Naive B cell (primary cell): ENCODE measurements around the gene BPHL. TPM values are rescaled to one million over a fixed set of nuclear protein-coding genes. Genes with fewer than 3 reads are reported as not detected.
A peak's percentile ranks its signal among the peaks of the same experiment; 100 is the strongest.
"Not testable (repeated sequence)": the region's sequence is repeated elsewhere in the genome, so short reads cannot be mapped to it uniquely, and the experiment has no call there.

ENCODE experiments used
- ATAC-seq, 2 donors: fragments of 150-1000 bp; cut with Tn5 transposase; 2 replicates each; pipeline ENCODE4 v1.10.0; 2021; ENCODE audit warnings: low read depth in 2 of 2, mild to moderate bottlenecking in 2 of 2, moderate library complexity in 2 of 2
- DNase-seq: peaks from one replicate; pipeline ENCODE4 v3.0.0; 2022
- H3K27ac Mint-ChIP-seq, 6 donors: one replicate each; pipeline ENCODE4 v1.8.0; 2020 to 2022; ENCODE audit warnings: mild to moderate bottlenecking in 6 of 6, mixed read lengths in 6 of 6, moderate library complexity in 5 of 6, inconsistent platforms in 2 of 6
- H3K27me3 Mint-ChIP-seq, 3 donors: one replicate each; pipeline ENCODE4 v1.8.0; 2021 to 2022; ENCODE audit warnings: mixed read lengths in 3 of 3, mild to moderate bottlenecking in 1 of 3
- H3K36me3 Mint-ChIP-seq, 2 donors: one replicate each; pipeline ENCODE4 v1.8.0; 2020 to 2022; ENCODE audit warnings: mixed read lengths in 2 of 2, inconsistent platforms in 1 of 2, mild to moderate bottlenecking in 1 of 2
- H3K4me1 Mint-ChIP-seq, 3 donors: one replicate each; pipeline ENCODE4 v1.8.0; 2020 to 2022; ENCODE audit warnings: mixed read lengths in 3 of 3, inconsistent platforms in 1 of 3, mild to moderate bottlenecking in 1 of 3, moderate library complexity in 1 of 3
- H3K4me3 Mint-ChIP-seq, 8 donors: one replicate each; pipeline ENCODE4 v1.8.0; 2020 to 2022; ENCODE audit warnings: mild to moderate bottlenecking in 8 of 8, mixed read lengths in 8 of 8, moderate library complexity in 8 of 8, inconsistent platforms in 2 of 8
- H3K9me3 Mint-ChIP-seq, 7 donors: one replicate each; pipeline ENCODE4 v1.8.0; 2020 to 2022; ENCODE audit warnings: mixed read lengths in 7 of 7, mild to moderate bottlenecking in 5 of 7, inconsistent platforms in 2 of 7, moderate library complexity in 1 of 7
- polyA plus RNA-seq, 6 donors: library from polyadenylated mRNA; unstranded; fragments of 300-500 nt; fragmentation: Illumina TruSeq; gene quantifications; one replicate each; pipeline ENCODE4 v1.2.3, GENCODE V29; 2021; ENCODE audit warnings: low read depth in 6 of 6

BPHL gene
- polyA plus RNA-seq, 6 donors from 2014 or later, result 8.7 to 16.6 (median 13.3) TPM

DNA sequence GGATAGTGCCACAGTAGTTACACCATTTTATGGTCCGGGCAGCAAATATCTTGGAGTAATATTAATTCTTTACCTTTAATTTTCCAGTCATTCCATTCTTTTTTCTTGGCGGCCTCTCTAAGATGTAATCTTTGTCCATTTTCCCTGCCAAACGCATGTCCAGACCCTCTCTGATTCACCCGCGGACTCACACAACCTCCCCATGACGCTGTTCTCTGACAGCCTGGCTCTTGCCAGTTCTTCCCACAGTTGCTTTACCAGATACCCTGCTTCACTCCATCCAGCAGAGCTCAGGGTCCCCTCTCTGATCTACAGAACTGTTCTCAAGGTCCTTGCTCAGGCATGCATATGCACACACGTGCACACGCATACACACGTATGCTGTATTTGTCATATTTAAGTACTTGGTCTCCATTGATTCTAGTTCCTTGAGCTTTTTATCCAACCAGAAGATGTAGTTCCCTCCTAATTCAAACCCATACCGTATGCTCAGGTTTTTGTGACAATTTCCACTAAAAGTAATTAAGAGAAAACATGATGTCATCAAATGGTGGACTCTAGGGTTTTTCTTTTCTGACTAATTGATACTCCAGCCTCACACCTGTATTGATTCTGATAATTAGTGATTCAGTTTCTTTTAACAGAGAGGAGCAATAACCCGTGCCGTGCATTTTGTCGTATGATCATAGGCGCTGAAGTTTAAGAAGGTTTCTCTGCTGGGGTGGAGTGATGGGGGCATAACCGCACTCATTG is 10.0 kb downstream of the BPHL start:
- H3K4me1 Mint-ChIP-seq, result peaks cover 3 to 17% (median 10%) of the 10 kb centered on the region in 3 donors
- ATAC-seq, result no peak
- peaks cover 8 to 36% of the 10 kb centered on the region in 2 donors for H3K36me3 Mint-ChIP-seq
- no peak for DNase-seq
- H3K27ac Mint-ChIP-seq, result peak overlapping the region in 1 of 6 donors; percentile 24
- H3K4me3 Mint-ChIP-seq, result no peak overlapping the region
- no peaks in the 10 kb centered on the region for H3K27me3 Mint-ChIP-seq
- no peaks in the 10 kb centered on the region for H3K9me3 Mint-ChIP-seq

DNA sequence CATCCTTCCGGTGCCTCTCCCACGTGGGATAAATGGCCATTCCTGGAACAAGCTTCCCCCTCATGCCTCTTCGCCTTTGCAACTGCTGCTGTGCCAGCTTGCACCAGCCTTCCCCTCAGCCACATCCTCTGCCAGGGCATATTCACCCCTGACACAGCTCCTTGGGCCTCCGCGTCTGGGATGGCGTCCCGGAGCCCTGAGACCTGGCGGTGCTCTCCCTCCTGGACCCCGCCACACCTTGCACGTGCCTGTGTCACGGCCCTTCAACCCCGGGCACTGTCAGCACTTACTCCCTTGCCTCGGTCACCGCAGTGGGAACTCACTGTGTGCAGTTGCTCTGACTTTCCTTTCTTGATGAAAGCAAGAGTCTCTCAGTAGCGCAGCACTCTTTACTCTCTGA is 13.2 kb downstream of the BPHL start:
- H3K9me3 Mint-ChIP-seq, result no peaks in the 10 kb centered on the region
- no peaks in the 10 kb centered on the region for H3K27me3 Mint-ChIP-seq
- no peak for DNase-seq
- no peak for ATAC-seq
- no peak overlapping the region for H3K27ac Mint-ChIP-seq
- H3K36me3 Mint-ChIP-seq, result peaks cover 27 to 47% of the 10 kb centered on the region in 2 donors
- no peak overlapping the region for H3K4me3 Mint-ChIP-seq
- no peaks in the 10 kb centered on the region for H3K4me1 Mint-ChIP-seq

DNA sequence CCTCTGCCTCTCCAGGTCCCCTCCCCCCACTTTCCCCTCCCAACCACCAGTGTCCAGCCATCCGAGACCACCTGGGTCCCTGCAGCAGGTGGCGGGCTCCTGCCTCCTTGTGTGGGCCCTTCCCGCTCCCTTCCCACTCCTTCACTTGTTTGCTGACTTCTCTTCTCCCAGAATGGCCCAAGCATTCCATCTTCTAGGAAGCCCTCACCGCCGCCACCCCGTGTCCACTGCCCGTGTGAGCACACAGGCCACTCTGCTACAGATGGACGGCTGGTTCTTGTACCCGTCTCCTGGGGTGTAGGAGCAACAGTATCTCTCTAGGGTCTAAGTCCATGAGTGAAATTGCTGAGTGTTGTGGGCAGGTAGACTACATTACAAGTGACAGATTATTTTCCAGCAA is 15.0 kb downstream of the BPHL start:
- H3K36me3 Mint-ChIP-seq, result peaks cover 36 to 55% of the 10 kb centered on the region in 2 donors

DNA sequence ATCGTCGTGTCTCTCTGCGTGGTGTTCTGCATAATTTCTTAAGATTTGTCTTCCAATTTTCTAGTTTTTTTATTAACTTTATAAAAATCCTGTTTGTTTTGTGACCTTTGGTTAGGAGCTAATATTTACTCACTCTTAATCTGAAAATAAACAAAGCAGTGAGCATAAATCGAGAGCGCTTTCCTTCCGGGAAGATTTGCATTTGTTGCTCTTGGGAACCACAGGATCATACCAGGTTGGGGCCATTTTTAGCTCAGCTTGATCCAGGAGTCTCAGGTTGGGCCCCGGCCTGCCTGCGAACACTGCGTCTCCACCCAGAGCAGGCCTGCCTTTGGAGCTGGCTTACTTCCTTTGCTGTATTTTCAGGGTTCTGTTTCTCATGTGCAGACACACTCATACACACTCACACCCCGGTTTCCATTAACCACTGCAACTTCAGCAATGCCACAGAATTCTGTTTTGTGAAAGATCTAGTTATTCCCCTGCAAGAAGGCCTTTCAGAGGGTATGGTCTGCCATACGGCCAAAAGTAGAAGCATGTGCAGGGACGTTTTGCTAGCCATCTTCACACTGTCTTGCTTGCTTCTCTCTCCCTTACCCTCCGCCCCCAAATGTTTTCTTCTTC is 17.3 kb downstream of the BPHL start:
- ATAC-seq (no peak), DNase-seq (no peak)
- H3K27me3 Mint-ChIP-seq, result no peaks in the 10 kb centered on the region
- H3K4me3 Mint-ChIP-seq, result no peak overlapping the region
- H3K27ac Mint-ChIP-seq, result no peak overlapping the region
- peaks cover 11 to 13% (median 11%) of the 10 kb centered on the region in 3 donors for H3K4me1 Mint-ChIP-seq
- no peaks in the 10 kb centered on the region for H3K9me3 Mint-ChIP-seq
- H3K36me3 Mint-ChIP-seq, result peaks cover 30 to 43% of the 10 kb centered on the region in 2 donors

More for the DNA sequence above, 15.0 kb downstream of the BPHL start:
- Mint-ChIP-seq H3K27ac (no peak overlapping the region), H3K4me3 (no peak overlapping the region), H3K27me3 (no peaks in the 10 kb centered on the region), H3K9me3 (no peaks in the 10 kb centered on the region), H3K4me1 (peaks cover 0 to 1% (median under 1%) of the 10 kb centered on the region in 3 donors)
- DNase-seq (no peak), ATAC-seq (no peak)

DNA sequence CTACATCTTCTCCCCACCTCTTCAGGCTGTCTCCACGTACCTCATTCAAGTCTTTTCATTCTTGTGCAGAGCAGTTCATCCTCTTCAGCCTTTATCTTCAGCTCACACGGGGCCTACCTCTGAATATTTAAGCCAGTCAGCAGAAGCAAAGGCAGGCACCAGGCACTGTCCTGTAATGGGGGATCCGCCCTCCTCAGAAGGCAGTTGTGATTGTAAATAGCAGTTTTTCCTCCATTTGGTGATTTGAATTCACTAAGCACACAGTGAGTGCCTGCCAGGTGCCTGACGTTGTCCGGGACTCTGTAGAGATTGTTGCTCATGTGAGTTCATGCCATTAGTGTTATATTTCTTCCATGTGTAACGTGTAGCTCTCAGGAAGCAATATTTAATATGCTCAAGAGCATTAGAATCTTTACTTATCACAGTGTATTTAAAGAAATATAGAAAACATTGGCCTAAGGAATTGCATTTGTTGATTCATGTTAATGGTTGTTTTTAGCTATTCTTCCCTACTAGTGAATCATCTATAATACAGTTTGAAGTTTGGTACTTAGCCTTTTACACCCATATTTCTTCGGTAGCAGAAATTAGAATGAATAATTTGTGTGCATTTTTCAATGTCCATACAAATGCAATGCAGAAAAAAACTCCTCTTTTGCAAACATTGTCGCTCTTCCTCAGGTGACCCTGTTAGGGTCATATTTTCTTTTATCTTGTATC is 17.9 kb downstream of the BPHL start:
- H3K27ac Mint-ChIP-seq, result peak overlapping the region in 1 of 6 donors; percentile 31
- ATAC-seq, result no peak
- H3K27me3 Mint-ChIP-seq, result no peaks in the 10 kb centered on the region
- H3K4me1 Mint-ChIP-seq, result peaks cover 11 to 16% (median 11%) of the 10 kb centered on the region in 3 donors
- no peak for DNase-seq
- H3K36me3 Mint-ChIP-seq, result peaks cover 35 to 43% of the 10 kb centered on the region in 2 donors
- no peak overlapping the region for H3K4me3 Mint-ChIP-seq
- H3K9me3 Mint-ChIP-seq, result no peaks in the 10 kb centered on the region

DNA sequence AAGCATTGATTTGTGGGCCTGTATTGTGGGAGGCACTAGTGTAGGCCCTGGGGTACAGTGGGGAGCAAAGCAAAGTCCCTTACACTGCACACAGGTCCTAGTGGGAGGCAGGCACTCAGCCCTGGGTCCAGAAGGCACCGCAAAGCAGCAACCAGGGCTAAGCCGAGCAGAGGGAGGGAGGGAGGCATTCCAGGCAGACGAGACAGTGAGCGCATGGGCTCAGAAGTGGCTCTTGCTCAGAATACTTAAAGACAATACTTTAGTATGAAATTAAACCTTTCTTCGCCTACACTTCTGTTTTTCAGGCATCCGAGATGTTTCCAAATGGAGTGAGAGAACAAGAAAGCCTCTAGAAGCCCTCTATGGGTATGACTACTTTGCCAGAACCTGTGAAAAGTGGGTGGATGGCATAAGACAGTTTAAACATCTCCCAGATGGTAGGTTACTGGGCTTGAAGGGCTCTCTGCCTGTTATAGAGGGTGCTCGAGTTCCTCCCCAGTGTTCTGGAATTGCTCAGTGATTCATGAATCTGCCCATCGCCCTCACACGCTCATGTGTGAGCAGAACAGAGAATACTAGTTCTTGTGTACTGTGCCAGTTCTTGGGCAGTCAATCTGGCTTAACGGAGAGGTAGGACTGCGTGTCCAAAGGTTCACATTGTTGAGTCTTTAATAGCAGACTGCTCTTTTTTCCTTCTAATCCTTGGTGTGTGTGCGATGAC is 18.7 kb downstream of the BPHL start:
- H3K36me3 Mint-ChIP-seq, result peaks cover 35 to 36% of the 10 kb centered on the region in 2 donors

DNA sequence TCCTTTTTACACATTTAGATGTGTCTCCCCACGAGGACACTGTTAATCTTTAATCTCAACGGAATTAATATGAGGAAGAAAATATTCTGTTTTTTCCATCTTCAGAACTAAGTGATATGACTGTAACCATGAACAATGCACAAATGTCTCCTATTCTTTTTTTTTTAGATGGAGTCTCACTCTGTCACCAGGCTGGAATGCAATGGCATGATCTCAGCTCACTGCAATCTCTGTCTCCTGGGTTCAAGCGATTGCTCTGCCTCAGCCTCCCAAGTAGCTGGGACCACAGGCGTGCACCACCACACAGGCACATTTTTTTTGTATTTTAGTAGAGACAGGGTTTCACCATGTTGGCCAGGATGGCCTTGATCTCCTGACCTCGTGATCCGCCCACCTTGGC is 19.4 kb downstream of the BPHL start:
- H3K4me1 Mint-ChIP-seq, result peaks cover 11 to 16% (median 11%) of the 10 kb centered on the region in 3 donors
- ATAC-seq, H3K27me3 Mint-ChIP-seq, H3K9me3 Mint-ChIP-seq, DNase-seq, H3K4me3 Mint-ChIP-seq, H3K27ac Mint-ChIP-seq: not testable (repeated sequence)
- peaks cover 33 to 35% of the 10 kb centered on the region in 2 donors for H3K36me3 Mint-ChIP-seq

More for the DNA sequence above, 18.7 kb downstream of the BPHL start:
- ATAC-seq (no peak), DNase-seq (no peak)
- Mint-ChIP-seq H3K27ac (peak overlapping the region in 1 of 6 donors; percentile 20), H3K4me3 (no peak overlapping the region), H3K4me1 (peaks cover 11 to 16% (median 11%) of the 10 kb centered on the region in 3 donors), H3K27me3 (no peaks in the 10 kb centered on the region), H3K9me3 (no peaks in the 10 kb centered on the region)

DNA sequence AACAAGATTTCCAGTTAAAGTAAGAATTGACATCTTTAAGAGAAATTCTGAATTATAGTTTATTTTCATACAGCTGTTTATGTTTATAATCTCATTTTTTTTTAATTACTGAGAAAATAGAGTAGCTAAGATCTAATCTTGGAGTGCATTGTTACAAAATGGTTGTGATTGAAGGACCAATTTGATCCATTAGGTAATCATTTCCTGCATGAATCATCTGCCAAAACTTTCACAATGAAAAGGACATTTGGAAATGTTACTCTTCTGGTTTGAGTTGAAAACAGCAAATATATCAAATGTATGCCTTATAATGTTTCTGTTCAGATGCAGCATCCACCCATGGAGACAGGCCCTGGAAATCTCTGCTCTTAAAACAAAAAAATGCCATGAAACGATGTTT is 19.8 kb downstream of the BPHL start:
- H3K27ac Mint-ChIP-seq, result peak overlapping the region in 1 of 6 donors; percentile 9
- no peak overlapping the region for H3K4me3 Mint-ChIP-seq
- H3K9me3 Mint-ChIP-seq, result no peaks in the 10 kb centered on the region
- ATAC-seq, result no peak
- peaks cover 32 to 35% of the 10 kb centered on the region in 2 donors for H3K36me3 Mint-ChIP-seq
- H3K27me3 Mint-ChIP-seq, result no peaks in the 10 kb centered on the region
- H3K4me1 Mint-ChIP-seq, result peaks cover 11 to 16% (median 11%) of the 10 kb centered on the region in 3 donors
- DNase-seq, result no peak

DNA sequence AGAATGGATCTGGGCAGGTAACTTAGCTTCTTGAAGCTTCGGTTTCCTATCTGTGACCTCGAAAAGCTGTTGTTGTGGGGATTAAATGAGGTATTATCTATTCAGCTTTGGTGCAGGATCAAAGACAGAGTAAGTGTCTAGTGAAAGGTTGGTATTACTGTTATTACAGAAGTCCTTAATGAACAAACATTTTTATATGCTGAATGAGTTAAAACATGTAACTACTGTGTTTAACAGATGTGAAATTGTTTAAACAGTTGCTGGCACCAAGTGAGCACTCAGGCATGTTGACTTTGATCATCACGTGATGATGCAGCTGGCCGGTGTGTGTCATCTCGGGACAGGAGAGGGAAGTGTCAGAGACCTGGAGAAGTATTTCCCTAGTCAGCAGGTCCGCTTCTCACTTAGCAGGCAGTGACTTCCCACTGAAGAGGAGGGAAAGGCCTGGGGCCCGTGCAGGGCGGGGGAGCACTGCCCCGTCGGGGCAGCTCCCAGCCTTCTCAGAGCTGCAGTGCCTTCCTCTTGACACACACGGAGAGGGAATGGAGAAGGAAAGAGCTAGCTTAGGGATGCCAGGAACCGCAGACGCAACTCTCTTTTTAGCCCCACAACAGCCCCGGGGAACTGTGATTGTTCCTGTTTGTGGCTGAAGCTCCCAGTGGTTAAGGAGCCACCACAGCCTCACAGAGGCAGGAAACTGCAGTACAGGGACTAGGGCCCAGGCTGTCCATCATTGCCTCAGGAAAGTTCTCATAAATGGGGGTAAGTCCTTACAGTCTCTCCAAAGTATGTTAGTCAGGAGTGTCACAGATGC is 20.8 kb downstream of the BPHL start:
- no peak for DNase-seq
- H3K27ac Mint-ChIP-seq, result peak overlapping the region in 2 of 6 donors; percentile 65 to 88
- peaks cover 27 to 33% of the 10 kb centered on the region in 2 donors for H3K36me3 Mint-ChIP-seq
- H3K9me3 Mint-ChIP-seq, result no peaks in the 10 kb centered on the region
- H3K4me3 Mint-ChIP-seq, result peak overlapping the region in 1 of 8 donors; percentile 25
- ATAC-seq, result peak; percentile 80 to 90
- peaks cover 11 to 16% (median 11%) of the 10 kb centered on the region in 3 donors for H3K4me1 Mint-ChIP-seq
- H3K27me3 Mint-ChIP-seq, result no peaks in the 10 kb centered on the region

DNA sequence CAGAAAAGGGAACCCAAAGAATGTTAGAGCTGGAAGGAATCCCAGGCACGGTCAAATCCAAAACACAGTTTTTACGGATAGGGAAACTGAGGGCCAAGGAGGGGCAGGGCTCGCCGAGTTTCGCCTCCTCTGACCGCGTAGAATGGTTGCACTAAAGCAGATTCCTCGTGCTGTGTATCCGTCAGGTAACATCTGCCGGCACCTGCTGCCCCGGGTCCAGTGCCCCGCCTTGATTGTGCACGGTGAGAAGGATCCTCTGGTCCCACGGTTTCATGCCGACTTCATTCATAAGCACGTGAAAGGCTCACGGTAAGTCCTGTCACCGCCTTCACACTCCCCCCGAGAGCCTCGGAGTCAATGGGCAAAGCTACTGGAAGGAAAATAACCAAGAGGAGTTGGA is 21.7 kb downstream of the BPHL start:
- Mint-ChIP-seq H3K9me3 (no peaks in the 10 kb centered on the region), H3K27ac (peak overlapping the region in 1 of 6 donors; percentile 50), H3K27me3 (no peaks in the 10 kb centered on the region), H3K4me3 (no peak overlapping the region), H3K36me3 (peaks cover 25 to 36% of the 10 kb centered on the region in 2 donors), H3K4me1 (peaks cover 11 to 22% (median 17%) of the 10 kb centered on the region in 3 donors)
- ATAC-seq (no peak), DNase-seq (no peak)

DNA sequence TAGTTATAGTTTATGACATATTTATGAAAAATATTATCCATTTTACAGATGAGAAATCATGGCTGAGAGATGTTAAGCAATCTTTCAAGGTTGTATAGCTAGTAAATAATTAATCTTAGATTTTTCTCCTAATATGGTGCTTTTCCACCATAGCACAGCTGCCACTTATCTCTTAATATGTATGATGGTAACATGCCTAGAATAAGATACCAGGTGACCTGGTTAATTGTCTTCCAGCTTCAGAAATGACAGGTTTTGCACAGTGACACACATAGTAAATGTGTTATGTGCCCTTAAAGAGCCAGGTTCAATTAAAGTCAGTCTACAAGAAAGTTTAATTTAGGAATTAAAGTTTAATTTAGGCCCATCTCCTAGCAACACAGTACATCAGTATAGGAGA is 24.0 kb downstream of the BPHL start:
- no peak for ATAC-seq
- peaks cover 0 to 3% (median 0%) of the 10 kb centered on the region in 7 donors for H3K9me3 Mint-ChIP-seq
- H3K27ac Mint-ChIP-seq, result no peak overlapping the region
- peaks cover 10 to 31% of the 10 kb centered on the region in 2 donors for H3K36me3 Mint-ChIP-seq
- peaks cover 11 to 22% (median 17%) of the 10 kb centered on the region in 3 donors for H3K4me1 Mint-ChIP-seq
- H3K27me3 Mint-ChIP-seq, result no peaks in the 10 kb centered on the region
- DNase-seq, result no peak
- H3K4me3 Mint-ChIP-seq, result no peak overlapping the region

DNA sequence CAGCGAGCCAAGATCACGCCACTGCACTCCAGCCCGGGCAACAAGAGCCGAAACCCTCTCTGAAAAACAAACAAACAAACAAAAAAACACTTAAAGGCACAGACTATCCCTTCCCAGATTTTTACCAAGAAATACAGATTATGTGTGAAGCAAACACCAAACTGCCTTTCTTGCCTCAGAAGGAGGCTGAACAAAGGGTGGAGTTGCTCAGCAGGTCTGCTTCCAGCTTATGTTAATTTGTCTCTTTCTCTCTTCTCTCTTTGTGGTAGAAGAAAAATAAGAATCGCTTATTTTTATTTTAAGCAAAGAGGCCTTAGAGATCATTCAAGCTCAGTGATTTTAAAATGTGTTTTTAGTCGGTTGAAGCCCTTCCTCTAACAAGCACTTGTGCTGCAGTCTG is 24.6 kb downstream of the BPHL start:
- Mint-ChIP-seq H3K27ac (peak overlapping the region in 1 of 6 donors; percentile 32), H3K9me3 (peaks cover 0 to 3% (median 0%) of the 10 kb centered on the region in 7 donors), H3K36me3 (peaks cover 8 to 30% of the 10 kb centered on the region in 2 donors), H3K4me3 (no peak overlapping the region), H3K4me1 (peaks cover 11 to 22% (median 17%) of the 10 kb centered on the region in 3 donors), H3K27me3 (no peaks in the 10 kb centered on the region)
- ATAC-seq, result no peak
- DNase-seq, result no peak
